GM12875 (cell line): ENCODE measurements around the gene DMAP1.

Experiments
- H3K4me3 ChIP-seq: one replicate; pipeline ENCODE4 v1.5.1; 2011; ENCODE audit warnings: low read depth, low read length, control low read depth
- TF ChIP-seq, protein P1 (sequence below): IDR thresholded peaks from 2 replicates; pipeline ENCODE4 v1.5.1; 2011; ENCODE audit warnings: low read depth, mild to moderate bottlenecking, control low read depth, inconsistent platforms, low read length, moderate library complexity, borderline replicate concordance; ENCODE audit not compliant: insufficient read depth

Gene DMAP1

DNA sequence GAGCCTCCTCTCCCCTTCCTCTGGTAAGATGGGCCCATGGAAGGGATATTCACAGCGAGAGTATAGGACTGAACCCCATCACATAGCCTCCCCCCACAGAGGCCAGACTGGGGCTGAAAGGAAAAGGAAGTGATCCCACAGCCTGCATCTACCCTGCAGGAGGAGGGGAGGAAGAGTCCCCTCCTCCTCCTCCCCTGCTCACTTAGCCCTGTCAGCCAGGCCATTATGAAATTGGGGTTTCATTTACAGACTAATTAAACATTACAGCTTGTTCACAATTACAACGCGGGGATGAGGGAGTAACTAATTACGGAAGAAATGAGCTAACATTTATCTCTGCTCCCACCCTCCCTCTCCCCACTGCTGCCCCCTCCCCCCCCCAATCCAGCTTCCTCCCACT, 25.4 kb downstream of the DMAP1 start:
- H3K4me3 ChIP-seq = no peak overlapping the region
- TF ChIP-seq, protein P1, sequence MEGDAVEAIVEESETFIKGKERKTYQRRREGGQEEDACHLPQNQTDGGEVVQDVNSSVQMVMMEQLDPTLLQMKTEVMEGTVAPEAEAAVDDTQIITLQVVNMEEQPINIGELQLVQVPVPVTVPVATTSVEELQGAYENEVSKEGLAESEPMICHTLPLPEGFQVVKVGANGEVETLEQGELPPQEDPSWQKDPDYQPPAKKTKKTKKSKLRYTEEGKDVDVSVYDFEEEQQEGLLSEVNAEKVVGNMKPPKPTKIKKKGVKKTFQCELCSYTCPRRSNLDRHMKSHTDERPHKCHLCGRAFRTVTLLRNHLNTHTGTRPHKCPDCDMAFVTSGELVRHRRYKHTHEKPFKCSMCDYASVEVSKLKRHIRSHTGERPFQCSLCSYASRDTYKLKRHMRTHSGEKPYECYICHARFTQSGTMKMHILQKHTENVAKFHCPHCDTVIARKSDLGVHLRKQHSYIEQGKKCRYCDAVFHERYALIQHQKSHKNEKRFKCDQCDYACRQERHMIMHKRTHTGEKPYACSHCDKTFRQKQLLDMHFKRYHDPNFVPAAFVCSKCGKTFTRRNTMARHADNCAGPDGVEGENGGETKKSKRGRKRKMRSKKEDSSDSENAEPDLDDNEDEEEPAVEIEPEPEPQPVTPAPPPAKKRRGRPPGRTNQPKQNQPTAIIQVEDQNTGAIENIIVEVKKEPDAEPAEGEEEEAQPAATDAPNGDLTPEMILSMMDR = no peak

DNA sequence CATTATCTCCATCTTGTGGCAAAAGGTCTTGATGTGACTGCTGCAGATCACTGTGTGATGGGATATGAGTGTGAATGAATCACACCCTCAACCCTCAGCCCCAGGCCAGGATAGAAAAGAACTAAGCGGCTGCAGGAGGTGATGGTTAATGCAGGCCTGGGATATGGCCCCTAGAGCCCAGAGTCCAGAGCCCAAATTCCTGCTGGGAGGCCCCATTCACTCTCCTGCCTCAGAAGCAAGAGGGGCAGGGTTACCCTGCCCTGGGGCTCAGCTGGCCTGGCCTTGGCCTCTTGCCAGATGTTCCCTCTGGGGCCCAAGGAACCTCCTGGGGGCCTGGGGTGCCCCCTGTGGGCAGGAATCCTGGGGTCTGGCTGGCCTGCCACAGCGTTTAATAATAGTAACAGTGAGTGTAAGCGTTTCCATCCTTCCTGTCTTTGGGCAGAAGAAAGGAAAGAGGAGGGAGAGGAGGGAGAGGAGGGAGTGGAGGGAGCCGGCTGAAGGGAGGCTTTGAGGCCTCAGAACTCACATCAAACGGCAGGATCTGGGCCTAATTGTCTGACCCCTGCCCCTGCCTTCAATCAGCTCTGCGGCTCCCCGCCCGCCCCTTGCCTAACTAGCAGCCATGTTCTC, 26.2 kb downstream of the DMAP1 start:
- no peak overlapping the region for H3K4me3 ChIP-seq
- TF ChIP-seq, protein P1 = no peak

DNA sequence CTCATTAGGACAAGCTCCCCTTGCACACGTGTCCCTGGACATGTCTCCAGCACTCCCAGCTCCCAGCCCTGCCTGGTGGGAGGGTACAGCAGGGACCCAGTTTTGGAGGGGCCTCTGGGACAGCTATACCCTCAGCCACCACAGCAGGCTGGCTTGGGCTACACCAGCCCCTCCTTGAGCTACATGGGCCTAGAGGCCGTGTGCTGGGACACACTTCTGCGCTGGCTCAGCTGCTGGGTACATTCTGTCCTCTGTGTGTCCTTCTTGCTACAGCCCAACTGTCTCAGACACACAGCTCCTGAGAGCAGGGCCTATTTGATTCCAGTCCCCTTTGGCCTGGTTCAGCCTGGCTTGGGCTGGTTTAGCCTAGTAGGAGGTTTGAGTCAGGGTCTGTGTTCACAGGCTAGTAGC, 26.7 kb downstream of the DMAP1 start:
- TF ChIP-seq, protein P1 = no peak
- H3K4me3 ChIP-seq = no peak overlapping the region

DNA sequence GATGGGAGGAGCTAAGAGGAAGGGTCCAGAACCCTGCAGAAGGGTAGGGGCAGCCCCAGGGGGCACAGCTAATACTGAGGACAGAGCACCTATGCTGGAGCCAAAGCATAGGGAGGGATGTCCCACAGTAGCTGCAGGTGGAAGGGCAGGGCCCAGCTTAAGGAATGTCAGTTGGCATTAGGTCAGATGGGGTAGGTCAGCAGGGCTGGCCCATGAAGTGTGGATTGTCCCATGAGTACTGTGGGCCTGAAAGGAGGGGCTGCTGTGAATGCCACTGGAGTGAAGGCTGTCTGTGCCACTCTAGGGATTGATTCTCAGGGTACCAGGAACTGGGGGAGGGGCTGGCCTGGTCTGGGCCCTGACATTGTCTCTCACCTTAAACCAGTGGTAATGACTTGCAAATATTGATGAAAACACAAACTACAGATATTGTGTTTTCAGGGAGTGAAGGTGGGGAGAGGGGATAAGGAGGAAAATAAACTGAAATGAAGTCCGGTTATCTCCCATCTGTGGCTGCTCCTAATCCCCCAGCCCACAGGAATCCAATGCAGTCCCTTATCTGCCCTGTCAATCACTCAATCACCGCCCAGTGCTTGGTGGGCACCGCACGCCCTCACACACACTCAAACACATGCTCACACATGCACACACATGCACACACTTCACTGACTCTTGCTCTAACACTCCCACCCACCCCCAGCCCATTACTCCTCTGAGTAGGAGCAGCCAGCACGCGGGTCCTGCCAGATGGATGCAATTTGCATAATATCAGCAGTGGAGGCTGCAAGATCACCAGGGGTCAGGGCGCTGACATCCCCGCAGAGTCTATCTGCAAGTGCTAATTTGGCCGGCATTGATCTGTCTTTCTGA, 27.8 kb downstream of the DMAP1 start:
- H3K4me3 ChIP-seq = no peak overlapping the region
- TF ChIP-seq, protein P1 = no peak

DNA sequence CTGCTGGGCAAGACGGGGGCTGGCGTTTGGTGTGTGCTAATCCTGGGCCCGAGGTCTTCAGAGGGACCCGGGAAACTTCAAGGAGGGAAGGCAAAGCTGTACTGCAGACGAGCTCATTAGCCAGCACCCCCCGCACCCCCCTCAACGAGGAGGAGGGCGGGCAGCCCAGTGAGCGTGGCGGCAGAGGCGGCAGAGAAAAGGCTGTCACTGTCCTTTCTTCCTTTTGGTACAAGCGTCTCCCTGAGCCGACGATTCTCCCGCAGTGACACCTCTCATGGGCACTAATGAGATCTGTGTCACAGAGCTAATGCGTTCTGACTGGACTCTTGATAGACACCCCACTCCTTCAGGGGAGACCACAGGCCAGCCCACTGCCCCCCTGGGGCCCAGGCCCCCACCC, 29.5 kb downstream of the DMAP1 start:
- no peak overlapping the region for H3K4me3 ChIP-seq
- TF ChIP-seq, protein P1 = no peak

DNA sequence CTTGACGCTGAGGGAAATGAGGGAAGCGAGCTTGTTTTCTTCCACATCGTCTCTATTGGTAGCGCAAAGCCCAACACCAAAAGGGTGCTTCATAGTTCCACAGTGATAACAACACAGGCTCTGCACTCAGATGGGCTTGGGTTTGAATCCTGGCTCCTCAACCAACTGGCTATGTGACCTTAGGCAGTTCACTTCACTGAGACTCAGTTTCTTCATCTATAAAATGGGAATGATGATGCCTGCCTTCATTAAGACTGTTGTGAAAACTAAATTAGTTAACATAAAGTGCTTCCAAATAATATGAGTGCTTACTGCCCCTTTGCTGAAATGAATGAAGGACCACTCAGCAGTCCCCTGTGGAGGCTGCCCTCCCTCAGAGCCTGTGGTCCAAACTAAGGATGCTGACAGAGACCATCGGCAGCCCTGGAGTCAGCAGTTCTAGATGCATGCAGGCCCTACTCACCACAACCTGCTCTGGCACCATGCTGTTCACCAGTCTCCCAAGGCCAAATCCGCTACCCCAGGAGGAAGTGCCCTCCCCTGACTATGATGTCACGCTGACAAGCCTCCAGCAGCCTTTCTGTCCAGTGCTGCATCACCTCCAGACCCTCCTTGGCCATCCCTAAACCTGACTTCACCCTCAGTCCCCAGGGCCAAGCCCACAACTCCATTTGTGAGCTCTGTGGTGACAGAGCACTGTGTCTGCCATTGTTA, 30.7 kb downstream of the DMAP1 start:
- TF ChIP-seq, protein P1 = no peak
- H3K4me3 ChIP-seq = no peak overlapping the region
